Omental fat pad (tissue), 4 donors: ENCODE results near the gene ARMC7. TPM values are rescaled to one million over a fixed set of nuclear protein-coding genes. Genes with fewer than 3 reads are reported as not detected.
"Not testable (repeated sequence)": the region's sequence is repeated elsewhere in the genome, so short reads cannot be mapped to it uniquely, and the experiment has no call there.

Source experiments
- ATAC-seq: fragments of 150-250 bp; one replicate; pipeline ENCODE4 v1.9.1; 2016; ENCODE audit warnings: mild to moderate bottlenecking, moderate library complexity; ENCODE audit not compliant: low FRiP score
- DNase-seq: peaks from one replicate; pipeline ENCODE4 v3.0.0-alpha.2; 2019; ENCODE audit warnings: low spot score
- total RNA-seq, 4 donors: library from RNA; depleted of rRNA; stranded (reverse); fragments of >200 nt; gene quantifications; one replicate each; pipeline ENCODE4 v1.1.0, GENCODE V29; 2016
- TF ChIP-seq, protein P1 (sequence below), 3 donors: fragments of 450-650 bp; IDR thresholded peaks; one replicate each; pipeline ENCODE4 v1.5.1; 2016 to 2017; ENCODE audit warnings: antibody characterized with exemption in 3 of 3, mild to moderate bottlenecking in 3 of 3, moderate library complexity in 2 of 3

The ARMC7 gene
- total RNA-seq, 4 donors from 2014 or later: 3.1 to 7.7 (median 4.9) TPM

DNA sequence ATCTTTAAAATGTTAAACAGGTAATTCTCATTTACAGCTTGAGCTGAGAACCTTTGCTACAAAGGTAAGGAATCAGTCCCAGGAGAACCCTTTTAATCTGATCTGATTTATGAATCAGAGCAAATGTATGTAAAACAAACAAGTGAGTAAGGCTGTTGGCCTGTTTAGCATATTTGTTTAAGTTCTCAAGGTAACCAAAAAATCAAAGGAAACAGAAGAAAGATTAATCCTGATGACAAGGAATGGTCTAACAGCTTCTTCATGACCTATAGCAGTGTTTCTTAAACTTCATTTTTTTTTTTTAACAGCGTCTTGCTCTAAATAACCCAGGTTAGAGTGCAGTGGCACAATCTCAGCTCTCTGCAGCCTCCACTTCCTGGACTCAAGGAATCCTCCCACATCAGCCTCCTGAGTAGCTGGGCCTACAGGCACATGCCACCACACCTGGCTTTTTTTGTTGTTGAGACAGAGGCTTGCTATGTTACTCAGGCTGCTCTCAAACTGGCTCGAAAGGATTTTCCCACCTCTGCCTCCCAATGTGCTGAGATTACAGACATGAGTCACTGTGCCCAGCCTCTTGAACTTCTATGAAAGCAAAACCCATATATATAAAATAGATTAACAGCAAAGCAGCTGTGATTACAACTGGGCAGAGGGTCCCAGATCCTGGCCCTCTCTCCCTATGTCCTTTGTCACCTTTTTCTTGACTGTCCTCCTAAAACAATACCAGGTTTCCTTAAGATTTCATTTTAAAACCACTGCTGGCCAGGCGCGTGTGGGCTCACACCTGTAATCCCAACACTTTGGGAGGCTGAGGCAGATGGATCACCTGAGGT, 49.6 kb downstream of the ARMC7 start:
- DNase-seq (no peak), ATAC-seq (no peak)
- TF ChIP-seq, protein P1, sequence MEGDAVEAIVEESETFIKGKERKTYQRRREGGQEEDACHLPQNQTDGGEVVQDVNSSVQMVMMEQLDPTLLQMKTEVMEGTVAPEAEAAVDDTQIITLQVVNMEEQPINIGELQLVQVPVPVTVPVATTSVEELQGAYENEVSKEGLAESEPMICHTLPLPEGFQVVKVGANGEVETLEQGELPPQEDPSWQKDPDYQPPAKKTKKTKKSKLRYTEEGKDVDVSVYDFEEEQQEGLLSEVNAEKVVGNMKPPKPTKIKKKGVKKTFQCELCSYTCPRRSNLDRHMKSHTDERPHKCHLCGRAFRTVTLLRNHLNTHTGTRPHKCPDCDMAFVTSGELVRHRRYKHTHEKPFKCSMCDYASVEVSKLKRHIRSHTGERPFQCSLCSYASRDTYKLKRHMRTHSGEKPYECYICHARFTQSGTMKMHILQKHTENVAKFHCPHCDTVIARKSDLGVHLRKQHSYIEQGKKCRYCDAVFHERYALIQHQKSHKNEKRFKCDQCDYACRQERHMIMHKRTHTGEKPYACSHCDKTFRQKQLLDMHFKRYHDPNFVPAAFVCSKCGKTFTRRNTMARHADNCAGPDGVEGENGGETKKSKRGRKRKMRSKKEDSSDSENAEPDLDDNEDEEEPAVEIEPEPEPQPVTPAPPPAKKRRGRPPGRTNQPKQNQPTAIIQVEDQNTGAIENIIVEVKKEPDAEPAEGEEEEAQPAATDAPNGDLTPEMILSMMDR (IDR thresholded peaks at IDR 0.05): no peak

DNA sequence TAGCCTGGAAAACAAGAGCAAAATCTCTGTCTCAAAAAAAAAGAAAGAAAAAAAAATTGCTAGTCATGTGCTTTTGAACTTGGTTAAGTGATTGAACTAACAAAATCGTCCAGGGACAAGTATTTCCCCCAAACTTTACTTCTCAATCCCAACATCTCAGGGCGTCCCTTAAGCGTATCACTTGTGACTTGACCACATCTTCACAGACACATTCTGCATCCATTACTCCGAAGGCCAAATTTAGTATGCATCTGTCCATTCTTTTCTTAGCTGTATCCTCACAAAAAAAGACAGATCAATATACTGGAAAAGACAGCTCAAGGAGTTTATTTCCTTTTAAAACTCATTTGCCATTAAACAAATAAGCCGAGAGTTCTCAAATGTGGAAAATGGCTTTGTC, 50.4 kb downstream of the ARMC7 start:
- DNase-seq (no peak), ATAC-seq (no peak)
- TF ChIP-seq, protein P1 (IDR thresholded peaks at IDR 0.05): no peak

DNA sequence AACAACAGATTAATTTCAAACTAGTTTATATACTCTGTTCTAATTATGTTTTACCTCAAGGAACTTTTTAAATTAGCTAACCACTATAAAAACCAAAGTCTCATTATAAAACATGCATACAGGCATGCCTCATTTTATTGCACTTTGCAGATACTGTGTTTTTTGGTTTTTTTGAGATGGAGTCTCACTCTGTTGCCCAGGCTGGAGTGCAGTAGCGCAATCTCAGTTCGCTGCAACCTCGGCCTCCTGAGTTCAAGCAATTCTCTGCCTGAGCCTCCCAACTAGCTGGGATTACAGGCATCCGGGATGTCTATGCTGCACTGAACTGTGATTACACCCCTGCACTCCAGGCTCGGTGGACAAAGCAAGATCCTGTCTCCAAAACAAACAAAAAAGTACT, 53.3 kb downstream of the ARMC7 start:
- no peak for ATAC-seq
- DNase-seq: no peak
- TF ChIP-seq, protein P1 (IDR thresholded peaks at IDR 0.05): no peak

DNA sequence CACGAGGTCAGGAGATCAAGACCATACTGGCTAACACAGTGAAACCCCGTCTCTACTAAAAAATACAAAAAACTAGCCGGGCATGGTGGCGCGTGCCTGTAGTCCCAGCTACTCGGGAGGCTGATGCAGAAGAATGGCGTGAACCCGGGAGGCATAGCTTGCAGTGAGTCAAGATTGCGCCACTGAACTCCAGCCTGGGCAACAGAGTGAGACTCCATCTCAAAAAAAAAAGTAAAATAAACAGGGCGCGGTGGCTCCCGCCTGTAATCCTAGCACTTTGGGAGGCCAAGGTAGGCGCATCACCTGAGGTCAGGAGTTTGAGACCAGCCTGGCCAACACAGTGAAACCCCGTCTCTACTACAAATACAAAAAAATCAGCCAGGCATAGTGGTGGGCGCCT, 54.8 kb downstream of the ARMC7 start:
- not testable (repeated sequence) for DNase-seq, ATAC-seq

DNA sequence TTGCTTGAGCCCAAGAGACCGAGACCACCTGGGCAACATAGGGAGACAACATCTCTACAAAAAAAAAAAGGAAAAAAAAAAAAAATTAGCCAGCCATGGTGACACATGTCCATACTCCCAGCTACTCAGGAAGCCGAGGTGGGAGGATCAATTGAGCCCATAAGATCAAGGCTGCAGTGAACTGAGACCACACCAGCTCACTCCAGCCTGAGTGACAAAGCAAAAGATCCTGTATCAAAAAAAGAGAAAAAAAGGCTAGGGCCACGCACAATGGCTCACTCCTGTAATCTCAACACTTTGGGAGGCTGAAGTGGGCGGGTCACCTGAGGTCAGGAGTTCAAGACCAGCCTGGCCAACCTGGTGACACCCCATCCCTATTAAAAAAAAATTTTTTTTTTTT, 59.2 kb downstream of the ARMC7 start:
- TF ChIP-seq, protein P1 (IDR thresholded peaks at IDR 0.05): no peak
- DNase-seq (no peak), ATAC-seq (no peak)

DNA sequence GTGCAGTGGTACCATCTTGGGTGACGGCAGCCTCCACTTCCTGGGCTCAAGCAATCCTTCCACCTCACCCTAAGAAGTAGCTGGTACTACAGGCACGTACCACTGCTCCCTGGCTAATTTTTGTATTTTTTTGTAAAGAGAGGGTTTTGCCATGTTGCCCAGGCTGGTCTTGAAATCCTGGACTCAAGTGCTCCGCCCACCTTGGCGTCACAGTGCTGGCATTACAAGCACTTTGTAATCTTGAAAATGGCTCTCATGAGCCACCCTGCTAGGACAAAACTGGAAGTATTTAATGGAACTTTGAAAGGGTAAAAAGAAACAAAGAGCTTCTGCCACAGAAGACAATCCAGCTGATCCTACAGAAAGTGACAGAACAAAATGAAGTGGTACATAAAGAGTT, 63.8 kb downstream of the ARMC7 start:
- ATAC-seq: no peak
- no peak for DNase-seq
- TF ChIP-seq, protein P1 (IDR thresholded peaks at IDR 0.05): no peak

DNA sequence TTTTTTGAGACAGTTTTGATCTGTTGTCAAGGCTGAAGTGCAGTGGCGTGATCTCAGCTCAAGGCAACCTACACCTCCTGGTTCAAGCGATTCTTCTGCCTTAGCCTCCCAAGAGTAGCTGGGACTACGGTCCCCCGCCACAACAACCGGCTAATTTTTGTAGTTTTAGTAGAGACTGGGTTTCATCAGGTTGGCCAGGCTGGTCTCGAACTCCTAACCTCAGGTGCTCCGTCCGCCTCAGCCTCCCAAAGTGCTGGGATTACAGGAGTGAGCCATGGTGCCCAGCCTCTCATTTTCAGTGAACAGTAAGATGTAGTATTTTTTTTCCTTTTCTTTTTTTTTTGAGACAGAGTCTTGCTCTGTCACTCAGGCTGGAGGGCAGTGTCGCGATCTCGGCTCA, 65.2 kb downstream of the ARMC7 start:
- TF ChIP-seq, protein P1 (IDR thresholded peaks at IDR 0.05): no peak
- no peak for DNase-seq
- ATAC-seq: no peak
